ENCODE data around the gene TSPY1.
"Not testable (repeated sequence)": the region's sequence is repeated elsewhere in the genome, so short reads cannot be mapped to it uniquely, and the experiment has no call there.

Gene TSPY1

GRCh38 chrY:9466655-9467054, at the start of gene TSPY1:
Gene TSPY1, plus strand, starts transcription at chrY:9466955. Its CDS starts 46 bp downstream, at chrY:9467001.
- not testable (repeated sequence) for H3K36me3 ChIP-seq (ENCODE audit: control insufficient read depth in 1 of 2, insufficient read depth in 2 of 2, low read length in 2 of 2)

GRCh38 chrY:9486967-9487366, 20.2 kb downstream of the TSPY1 start, which contains the start of gene TSPY9:
Gene TSPY9, plus strand, starts transcription at chrY:9487267. Its CDS starts 46 bp downstream, at chrY:9487313.
- not testable (repeated sequence) for H3K9ac ChIP-seq (ENCODE audit: low read depth in 1 of 2, low read length in 2 of 2); H3K27me3 ChIP-seq (ENCODE audit: control insufficient read depth in 1 of 2, insufficient read depth in 2 of 2, low read length in 2 of 2); H3K4me1 ChIP-seq (ENCODE audit: control insufficient read depth in 1 of 2, insufficient read depth in 2 of 2, low read length in 2 of 2)

More at GRCh38 chrY:9466655-9467054, at the start of gene TSPY1:
- H3K27ac ChIP-seq (ENCODE audit: low read depth, low read length); H3K4me1 ChIP-seq (ENCODE audit: control insufficient read depth in 1 of 2, insufficient read depth in 2 of 2, low read length in 2 of 2); H3K4me3 ChIP-seq (ENCODE audit: low read depth in 1 of 2, low read length in 2 of 2); H3K9me3 ChIP-seq (ENCODE audit: control insufficient read depth in 1 of 2, low read length in 2 of 2); H3K9ac ChIP-seq (ENCODE audit: low read depth in 1 of 2, low read length in 2 of 2); H3K27me3 ChIP-seq (ENCODE audit: control insufficient read depth in 1 of 2, insufficient read depth in 2 of 2, low read length in 2 of 2): not testable (repeated sequence)

GRCh38 chrY:9504396-9504795, 37.6 kb downstream of the TSPY1 start:
- not testable (repeated sequence) for H3K27ac ChIP-seq (ENCODE audit: low read depth, low read length); H3K4me3 ChIP-seq (ENCODE audit: low read depth in 1 of 2, low read length in 2 of 2); H3K36me3 ChIP-seq (ENCODE audit: control insufficient read depth in 1 of 2, insufficient read depth in 2 of 2, low read length in 2 of 2); H3K9me3 ChIP-seq (ENCODE audit: control insufficient read depth in 1 of 2, low read length in 2 of 2); H3K9ac ChIP-seq (ENCODE audit: low read depth in 1 of 2, low read length in 2 of 2); H3K4me1 ChIP-seq (ENCODE audit: control insufficient read depth in 1 of 2, insufficient read depth in 2 of 2, low read length in 2 of 2); H3K27me3 ChIP-seq (ENCODE audit: control insufficient read depth in 1 of 2, insufficient read depth in 2 of 2, low read length in 2 of 2)

More at GRCh38 chrY:9486967-9487366, 20.2 kb downstream of the TSPY1 start, which contains the start of gene TSPY9:
- not testable (repeated sequence) for H3K9me3 ChIP-seq (ENCODE audit: control insufficient read depth in 1 of 2, low read length in 2 of 2); H3K4me3 ChIP-seq (ENCODE audit: low read depth in 1 of 2, low read length in 2 of 2); H3K36me3 ChIP-seq (ENCODE audit: control insufficient read depth in 1 of 2, insufficient read depth in 2 of 2, low read length in 2 of 2); H3K27ac ChIP-seq (ENCODE audit: low read depth, low read length)

- H3K4me3 ChIP-seq (ENCODE audit: low read depth in 1 of 2, low read length in 2 of 2); H3K36me3 ChIP-seq (ENCODE audit: control insufficient read depth in 1 of 2, insufficient read depth in 2 of 2, low read length in 2 of 2); H3K27me3 ChIP-seq (ENCODE audit: control insufficient read depth in 1 of 2, insufficient read depth in 2 of 2, low read length in 2 of 2); H3K9ac ChIP-seq (ENCODE audit: low read depth in 1 of 2, low read length in 2 of 2); H3K9me3 ChIP-seq (ENCODE audit: control insufficient read depth in 1 of 2, low read length in 2 of 2); H3K27ac ChIP-seq (ENCODE audit: low read depth, low read length); H3K4me1 ChIP-seq (ENCODE audit: control insufficient read depth in 1 of 2, insufficient read depth in 2 of 2, low read length in 2 of 2): not testable (repeated sequence)
Measured at GRCh38 chrY:9516287-9516686, 49.5 kb downstream of the TSPY1 start.
